GM12878 (cell line): Measurements from ENCODE around the gene GTF2H2. TPM values are rescaled to one million over a fixed set of nuclear protein-coding genes. Genes with fewer than 3 reads are reported as not detected.
"Not testable (repeated sequence)": the region's sequence is repeated elsewhere in the genome, so short reads cannot be mapped to it uniquely, and the experiment has no call there.

ENCODE experiments used
- ATAC-seq: fragments of 200-7000 bp; cut with Tn5 transposase; 3 replicates; pipeline ENCODE4 v1.9.1; 2020; ENCODE audit warnings: mild to moderate bottlenecking, moderate library complexity
- BruUV-seq: library from RNA; stranded (reverse); fragments of 400-500 nt; replicated peaks from 2 replicates; lab custom pipeline; 2021; lab: Mats Ljungman, UMichigan
- CTCF ChIA-PET: fragments of 300-600 bp; sonication (Branson Sonifier 250); formaldehyde crosslinking; extraction: SDS; loops from one replicate; lab custom pipeline; 2021; ENCODE audit warnings: inconsistent platforms; lab: Yijun Ruan, JAX
- POLR2A ChIA-PET: fragments of 350-600 bp; formaldehyde crosslinking; extraction: SDS; loops from one replicate; lab custom pipeline; 2021; ENCODE audit warnings: inconsistent platforms; lab: Charles Lee
- RAD21 ChIA-PET: fragments of 300-600 bp; sonication (Branson Sonifier 250); formaldehyde crosslinking; loops from one replicate; lab custom pipeline; 2023; ENCODE audit warnings: antibody characterized with exemption; ENCODE audit not compliant: unreplicated experiment; lab: Charles Lee
- SMC1A ChIA-PET: fragments of 300-600 bp; sonication (Branson Sonifier 250); formaldehyde crosslinking; loops from one replicate; lab custom pipeline; 2023; ENCODE audit not compliant: unreplicated experiment, uncharacterized antibody; lab: Charles Lee
- DNase-seq: peaks from one replicate; pipeline ENCODE4 v3.0.0-alpha.2; 2011; ENCODE audit warnings: low read depth, low spot score
- FAIRE-seq: peaks from 3 replicates; lab custom pipeline; 2011; peaks lifted over from hg19 to GRCh38; lab: Jason Lieb, UNC
- H2AFZ ChIP-seq: 2 replicates; pipeline ENCODE4 v1.6.0; 2011; ENCODE audit warnings: low read depth, low read length, control low read depth; ENCODE audit not compliant: control insufficient read depth
- H3K27ac ChIP-seq: 2 replicates; pipeline ENCODE4 v1.5.1; 2011; ENCODE audit warnings: control low read depth; ENCODE audit not compliant: control insufficient read depth, insufficient read depth
- H3K27me3 ChIP-seq, 2 experiments: replicated peaks in 1 of 2; 2 replicates each; pipeline versions ENCODE4 v1.6.0 to v1.6.1; 2011; ENCODE audit warnings: low read length in 1 of 2; ENCODE audit not compliant: control insufficient read depth in 2 of 2, insufficient read depth in 2 of 2
- H3K36me3 ChIP-seq, 2 experiments: 2 replicates each; pipeline ENCODE4 v1.5.1; 2011; ENCODE audit warnings: low read length in 1 of 2; ENCODE audit not compliant: control insufficient read depth in 2 of 2, insufficient read depth in 2 of 2
- H3K4me1 ChIP-seq: 2 replicates; pipeline ENCODE4 v1.6.1; 2011; ENCODE audit warnings: mild to moderate bottlenecking, low read length, moderate library complexity, mixed read lengths; ENCODE audit not compliant: control insufficient read depth, insufficient read depth
- H3K4me2 ChIP-seq: 2 replicates; pipeline ENCODE4 v1.6.0; 2011; ENCODE audit warnings: control low read depth; ENCODE audit not compliant: control insufficient read depth, insufficient read depth
- H3K4me3 ChIP-seq: fragments of 200-600 bp; sonication (generic); 2 replicates; pipeline ENCODE4 v1.5.1; 2016
- H3K79me2 ChIP-seq: 2 replicates; pipeline ENCODE4 v1.6.0; 2011; ENCODE audit warnings: low read length; ENCODE audit not compliant: control insufficient read depth, insufficient read depth
- H3K9ac ChIP-seq: 2 replicates; pipeline ENCODE4 v1.8.0; 2011; ENCODE audit warnings: low read length, control low read depth, mixed read lengths; ENCODE audit not compliant: control insufficient read depth, insufficient read depth
- H3K9me3 ChIP-seq: replicated peaks from 3 replicates; pipeline ENCODE4 v1.5.1; 2011; ENCODE audit warnings: mild to moderate bottlenecking, low read length; ENCODE audit not compliant: control insufficient read depth, insufficient read depth
- H4K20me1 ChIP-seq: 2 replicates; pipeline ENCODE4 v1.6.0; 2011; ENCODE audit not compliant: control insufficient read depth, insufficient read depth
- BMI1 ChIP-seq: fragments of 450-650 bp; IDR thresholded peaks from 2 replicates; pipeline ENCODE4 v1.6.1; 2016; ENCODE audit warnings: mild to moderate bottlenecking, moderate library complexity, borderline replicate concordance
- CHD4 ChIP-seq: fragments of 200-600 bp; sonication (generic); IDR thresholded peaks from 2 replicates; pipeline ENCODE4 v1.6.1; 2016; ENCODE audit warnings: mild to moderate bottlenecking
- FOXK2 ChIP-seq: fragments of 450-650 bp; IDR thresholded peaks from 2 replicates; pipeline ENCODE4 v1.6.1; 2017; ENCODE audit warnings: mild to moderate bottlenecking, moderate library complexity
- IRF4 ChIP-seq: IDR thresholded peaks from 2 replicates; pipeline ENCODE4 v1.6.1; 2011; ENCODE audit warnings: low read depth, low read length
- NR2F1 ChIP-seq: fragments of 450-650 bp; conservative IDR thresholded peaks from 2 replicates; pipeline ENCODE4 v1.6.1; 2017; ENCODE audit warnings: mild to moderate bottlenecking
- PML ChIP-seq: IDR thresholded peaks from 2 replicates; pipeline ENCODE4 v1.6.1; 2012; ENCODE audit warnings: low read length, inconsistent platforms
- ZBED1 ChIP-seq: IDR thresholded peaks from 2 replicates; pipeline ENCODE4 v1.6.1; 2016; ENCODE audit warnings: borderline replicate concordance
- ZSCAN29 ChIP-seq: fragments of 450-650 bp; IDR thresholded peaks from 2 replicates; pipeline ENCODE4 v1.6.1; 2017; ENCODE audit warnings: mild to moderate bottlenecking, moderate library complexity
- WGBS: methylation state at CpG from one replicate; pipeline ENCODE4 v1.1.6; 2016; ENCODE audit warnings: low lambda C conversion rate; ENCODE audit not compliant: insufficient replicate concordance, insufficient coverage; ENCODE audit errors: missing lambda C conversion rate; 5-methylcytosine and 5-hydroxymethylcytosine counted together
- in situ Hi-C: fragments of 300-500 bp; cut with MboI; formaldehyde crosslinking; loops from 9 replicates; pipeline ENCODE4 v1.14.3; 2018; ENCODE audit warnings: mixed read lengths
- intact Hi-C: fragments of 100-400 bp; cut with micrococcal nuclease; formaldehyde crosslinking; loops from one replicate; pipeline ENCODE4 v1.14.2; 2022; ENCODE audit not compliant: unreplicated experiment
- polyA plus RNA-seq, 11 experiments: library from polyadenylated mRNA; depleted of rRNA in 4 of 11; unstranded in 6 of 11; stranded (reverse) in 5 of 11; fragments of >200 nt; fragmentation: Nextera tagmentation in 4 of 11; fragmentation: Illumina TruSeq in 1 of 11; extraction: Ambion mirVana in 4 of 11; extraction: Trizol in 1 of 11; gene quantifications; 1 replicate in 1 of 11; 2 replicates in 10 of 11; pipeline versions ENCODE4 v1.2.1 to v1.2.3, GENCODE V29; 2011 to 2016; ENCODE audit warnings: inconsistent platforms in 2 of 11, missing spikeins in 2 of 11, low read depth in 1 of 11
- total RNA-seq, 4 experiments: library from RNA; depleted of rRNA in 3 of 4; stranded (reverse); fragments of >200 nt in 3 of 4; fragmentation: Illumina TruSeq in 1 of 4; extraction: Trizol in 1 of 4; gene quantifications; 2 replicates each; pipeline versions ENCODE4 v1.2.1 to v1.2.3, GENCODE V29; 2013 to 2021

The GTF2H2 gene
- total and polyA plus RNA-seq, 10 of the 15 experiments (the other 5 are each of a cell fraction or from before 2014, with no cell fraction given): 24.5 to 58.7 (median 40.4) TPM

- BruUV-seq, in situ Hi-C loops, FAIRE-seq, intact Hi-C loops, H3K4me3 ChIP-seq, DNase-seq, H3K79me2 ChIP-seq, H3K36me3 ChIP-seq, SMC1A ChIA-PET, H2AFZ ChIP-seq, H3K27me3 ChIP-seq, RAD21 ChIA-PET, POLR2A ChIA-PET, H3K27ac ChIP-seq, H3K4me1 ChIP-seq, H3K9ac ChIP-seq, H3K9me3 ChIP-seq, H3K4me2 ChIP-seq, H4K20me1 ChIP-seq, CTCF ChIA-PET: not testable (repeated sequence)
- ATAC-seq: peak; percentile 44; the same call in 1 of the 3 replicates
- WGBS: no CpG with 5 or more reads among the region's 6 CpGs
These were observed 49.0 kb downstream of the GTF2H2 start for GRCh38 chr5:71018376-71019005.

- H3K27me3 ChIP-seq: no peaks in the 10 kb centered on the region
- intact Hi-C loops (no loop called here), in situ Hi-C loops (no loop called here)
- no peaks in the 10 kb centered on the region for H4K20me1 ChIP-seq
- no peaks in the 10 kb centered on the region for H3K36me3 ChIP-seq
- no peaks in the 10 kb centered on the region for H3K79me2 ChIP-seq
- FAIRE-seq (no peak), ATAC-seq (no peak), DNase-seq (no peak)
- H3K9ac ChIP-seq: no peak overlapping the region
- RAD21 ChIA-PET: no interaction called here
- SMC1A ChIA-PET: no interaction called here
- no peaks in the 10 kb centered on the region for H3K9me3 ChIP-seq
- POLR2A ChIA-PET: no interaction called here
- H3K4me3 ChIP-seq: no peak overlapping the region
- no peak overlapping the region for H3K27ac ChIP-seq
- H2AFZ ChIP-seq: no peak overlapping the region
- WGBS: 75% methylated on average over 7 of the region's 8 CpGs
- CTCF ChIA-PET: no interaction called here
- no peaks in the 10 kb centered on the region for H3K4me1 ChIP-seq
- TF ChIP-seq ZSCAN29: no peak
- no peak for TF ChIP-seq IRF4
- no peak for TF ChIP-seq CHD4
- no peak for TF ChIP-seq FOXK2
- TF ChIP-seq ZBED1: no peak
- TF ChIP-seq NR2F1: no peak
- no peak for TF ChIP-seq PML
- TF ChIP-seq BMI1: no peak
- no peak overlapping the region for H3K4me2 ChIP-seq
- no TSS peak for BruUV-seq
These were observed 53.3 kb downstream of the GTF2H2 start for GRCh38 chr5:71014176-71014575.
